Trophoblast cell (in vitro differentiated cells and primary cell): Measurements from ENCODE around the gene NF1.

Experiments
- DNase-seq, 2 donors: peaks; one replicate each; pipeline ENCODE4 v3.0.0-alpha.2; 2016
- H2AFZ ChIP-seq: 2 replicates; pipeline ENCODE4 v1.6.1; 2013; ENCODE audit warnings: low read length, moderate library complexity, mild to moderate bottlenecking; ENCODE audit not compliant: insufficient read depth, poor library complexity
- H2AK5ac ChIP-seq: 2 replicates; pipeline ENCODE4 v1.6.1; 2013; ENCODE audit warnings: mild to moderate bottlenecking, low read length
- H2BK120ac ChIP-seq: 2 replicates; pipeline ENCODE4 v1.6.1; 2013; ENCODE audit warnings: low read length, mild to moderate bottlenecking, moderate library complexity; ENCODE audit not compliant: insufficient read depth, poor library complexity
- H2BK12ac ChIP-seq: 2 replicates; pipeline ENCODE4 v1.6.1; 2013; ENCODE audit warnings: mild to moderate bottlenecking, low read length, moderate library complexity
- H2BK5ac ChIP-seq: 2 replicates; pipeline ENCODE4 v1.6.1; 2013; ENCODE audit warnings: low read length, low read depth, moderate library complexity, mild to moderate bottlenecking; ENCODE audit not compliant: poor library complexity
- H3K14ac ChIP-seq: 2 replicates; pipeline ENCODE4 v1.6.1; 2013; ENCODE audit warnings: mild to moderate bottlenecking, low read length
- H3K18ac ChIP-seq: 2 replicates; pipeline ENCODE4 v1.6.1; 2013; ENCODE audit warnings: mild to moderate bottlenecking, low read length
- H3K23ac ChIP-seq: 2 replicates; pipeline ENCODE4 v1.6.1; 2013; ENCODE audit warnings: low read length
- H3K27ac ChIP-seq: 2 replicates; pipeline ENCODE4 v1.5.1; 2013; ENCODE audit warnings: low read depth, mild to moderate bottlenecking, inconsistent platforms, low read length, moderate library complexity
- H3K27me3 ChIP-seq: 2 replicates; pipeline ENCODE4 v1.6.1; 2013; ENCODE audit warnings: inconsistent platforms, mild to moderate bottlenecking, low read length, moderate library complexity; ENCODE audit not compliant: insufficient read depth
- H3K36me3 ChIP-seq, 2 experiments: 1 replicate in 1 of 2; 2 replicates in 1 of 2; pipeline ENCODE4 v1.6.1; 2013; ENCODE audit warnings: low read length in 2 of 2, mild to moderate bottlenecking in 2 of 2, moderate library complexity in 1 of 2; ENCODE audit not compliant: insufficient read depth in 2 of 2, control insufficient read depth in 1 of 2
- H3K4ac ChIP-seq: 2 replicates; pipeline ENCODE4 v1.6.1; 2013; ENCODE audit warnings: low read depth, mild to moderate bottlenecking, low read length, moderate library complexity
- H3K4me1 ChIP-seq, 2 experiments: 1 replicate in 1 of 2; 2 replicates in 1 of 2; pipeline ENCODE4 v1.6.1; 2013; ENCODE audit warnings: low read length in 2 of 2, mild to moderate bottlenecking in 2 of 2, moderate library complexity in 1 of 2; ENCODE audit not compliant: insufficient read depth in 2 of 2, control insufficient read depth in 1 of 2
- H3K4me2 ChIP-seq: 2 replicates; pipeline ENCODE4 v1.6.1; 2013; ENCODE audit warnings: inconsistent platforms, mild to moderate bottlenecking, low read length, moderate library complexity
- H3K4me3 ChIP-seq: 2 replicates; pipeline ENCODE4 v1.5.1; 2013; ENCODE audit warnings: mild to moderate bottlenecking, low read depth, low read length, inconsistent platforms
- H3K79me1 ChIP-seq: one replicate; pipeline ENCODE4 v1.6.1; 2013; ENCODE audit warnings: low read length
- H3K79me2 ChIP-seq: 2 replicates; pipeline ENCODE4 v1.6.1; 2013; ENCODE audit warnings: low read length, mild to moderate bottlenecking; ENCODE audit not compliant: control insufficient read depth, insufficient read depth, poor library complexity
- H3K9ac ChIP-seq: 2 replicates; pipeline ENCODE4 v1.6.1; 2013; ENCODE audit warnings: mild to moderate bottlenecking, low read length
- H3K9me3 ChIP-seq: 2 replicates; pipeline ENCODE4 v1.6.1; 2013; ENCODE audit warnings: low read depth, mild to moderate bottlenecking, control low read depth, inconsistent platforms, low read length; ENCODE audit not compliant: insufficient read depth
- H4K12ac ChIP-seq: 2 replicates; pipeline ENCODE4 v1.6.1; 2013; ENCODE audit warnings: low read depth, mild to moderate bottlenecking, low read length, moderate library complexity
- H4K8ac ChIP-seq: 2 replicates; pipeline ENCODE4 v1.6.1; 2013; ENCODE audit warnings: low read depth, mild to moderate bottlenecking, low read length, moderate library complexity
- H4K91ac ChIP-seq: one replicate; pipeline ENCODE4 v1.6.1; 2013; ENCODE audit warnings: low read depth, mild to moderate bottlenecking, low read length, moderate library complexity
- WGBS: extraction: QIAGEN DNeasy Blood & Tissue Kit; methylation state at CpG from one replicate; pipeline ENCODE4 v1.1.7; 2013; ENCODE audit warnings: missing lambda C conversion rate; ENCODE audit not compliant: insufficient read length, insufficient coverage; ENCODE audit errors: extremely low coverage; 5-methylcytosine and 5-hydroxymethylcytosine counted together

NF1 gene

GRCh38 chr17:31299624-31300023, 204.8 kb downstream of the NF1 start:
- Histone ChIP-seq H3K14ac (no peak overlapping the region), H3K4me2 (no peak overlapping the region), H3K9me3 (no peaks in the 10 kb centered on the region), H3K4me1 (no peaks in the 10 kb centered on the region), H3K9ac (no peak overlapping the region), H2BK5ac (no peak overlapping the region), H2AFZ (no peak overlapping the region), H3K36me3 (peaks cover 0 to 1% of the 10 kb centered on the region in 2 experiments), H4K8ac (no peak overlapping the region), H2BK120ac (no peak overlapping the region), H3K79me2 (no peaks in the 10 kb centered on the region), H2AK5ac (no peak overlapping the region), H3K18ac (no peak overlapping the region), H4K91ac (no peak overlapping the region), H3K4ac (no peak overlapping the region), H3K23ac (no peak overlapping the region), H3K79me1 (no peaks in the 10 kb centered on the region), H3K27me3 (no peaks in the 10 kb centered on the region), H3K27ac (no peak overlapping the region), H2BK12ac (no peak overlapping the region), H3K4me3 (no peak overlapping the region), H4K12ac (no peak overlapping the region)
- DNase-seq, result no peak

GRCh38 chr17:31307640-31308039, 212.9 kb downstream of the NF1 start:
- Histone ChIP-seq H4K8ac (no peak overlapping the region), H4K91ac (no peak overlapping the region), H3K18ac (no peak overlapping the region), H3K4me3 (no peak overlapping the region), H3K27ac (no peak overlapping the region), H3K4ac (no peak overlapping the region), H2AFZ (no peak overlapping the region), H3K4me2 (no peak overlapping the region), H3K4me1 (no peaks in the 10 kb centered on the region), H3K27me3 (no peaks in the 10 kb centered on the region), H4K12ac (no peak overlapping the region), H2BK5ac (no peak overlapping the region), H2BK120ac (no peak overlapping the region), H3K9ac (no peak overlapping the region), H2BK12ac (no peak overlapping the region), H3K36me3 (peaks cover 0 to 2% of the 10 kb centered on the region in 2 experiments), H3K14ac (no peak overlapping the region), H3K23ac (no peak overlapping the region), H2AK5ac (no peak overlapping the region), H3K79me2 (no peaks in the 10 kb centered on the region), H3K9me3 (no peaks in the 10 kb centered on the region), H3K79me1 (no peaks in the 10 kb centered on the region)
- DNase-seq, result no peak
- WGBS, result no CpG with 5 or more reads among the region's 1 CpG

- Histone ChIP-seq H3K79me2 (no peaks in the 10 kb centered on the region), H3K4me3 (no peak overlapping the region), H2BK12ac (no peak overlapping the region), H3K18ac (no peak overlapping the region), H4K91ac (no peak overlapping the region), H4K12ac (no peak overlapping the region), H2BK120ac (no peak overlapping the region), H3K4ac (no peak overlapping the region), H3K27me3 (no peaks in the 10 kb centered on the region), H2AK5ac (no peak overlapping the region), H3K9ac (no peak overlapping the region), H3K79me1 (no peaks in the 10 kb centered on the region), H3K9me3 (no peaks in the 10 kb centered on the region), H2AFZ (no peak overlapping the region), H3K14ac (no peak overlapping the region), H3K4me2 (no peak overlapping the region), H2BK5ac (no peak overlapping the region), H3K4me1 (no peaks in the 10 kb centered on the region), H4K8ac (no peak overlapping the region), H3K27ac (no peak overlapping the region), H3K36me3 (peaks cover 0 to 2% of the 10 kb centered on the region in 2 experiments), H3K23ac (no peak overlapping the region)
- no CpG with 5 or more reads among the region's 5 CpGs for WGBS
- DNase-seq, result peak in 1 of 2 donors; percentile 18
Observed at GRCh38 chr17:31308372-31309334, 213.9 kb downstream of the NF1 start.

GRCh38 chr17:31309556-31309955, 214.8 kb downstream of the NF1 start:
- no CpG with 5 or more reads among the region's 2 CpGs for WGBS
- DNase-seq, result peak in 1 of 2 donors; percentile 12
- no peak overlapping the region for H4K8ac ChIP-seq

More at GRCh38 chr17:31309556-31309955, 214.8 kb downstream of the NF1 start:
- H3K4ac ChIP-seq, result no peak overlapping the region
- H2BK120ac ChIP-seq, result no peak overlapping the region
- H3K9me3 ChIP-seq, result no peaks in the 10 kb centered on the region
- H3K79me1 ChIP-seq, result no peaks in the 10 kb centered on the region
- H3K18ac ChIP-seq, result no peak overlapping the region
- H3K4me1 ChIP-seq, result no peaks in the 10 kb centered on the region
- H4K12ac ChIP-seq, result no peak overlapping the region
- H3K9ac ChIP-seq, result no peak overlapping the region
- no peak overlapping the region for H2AK5ac ChIP-seq
- H2BK5ac ChIP-seq, result no peak overlapping the region
- no peak overlapping the region for H3K14ac ChIP-seq
- H2BK12ac ChIP-seq, result no peak overlapping the region
- no peak overlapping the region for H3K23ac ChIP-seq
- H3K27ac ChIP-seq, result no peak overlapping the region
- H3K79me2 ChIP-seq, result no peaks in the 10 kb centered on the region
- H3K27me3 ChIP-seq, result no peaks in the 10 kb centered on the region
- H2AFZ ChIP-seq, result no peak overlapping the region
- no peak overlapping the region for H4K91ac ChIP-seq
- H3K36me3 ChIP-seq, result peaks cover 0 to 2% of the 10 kb centered on the region in 2 experiments
- H3K4me2 ChIP-seq, result no peak overlapping the region
- no peak overlapping the region for H3K4me3 ChIP-seq
